Esophagus muscularis mucosa (tissue), 4 donors: ENCODE data around the gene TSC1. TPM values are rescaled to one million over a fixed set of nuclear protein-coding genes. Genes with fewer than 3 reads are reported as not detected.
A peak's percentile ranks its signal among the peaks of the same experiment; 100 is the strongest.

ENCODE experiments used
- DNase-seq: peaks from one replicate; pipeline ENCODE4 v3.0.0-alpha.2; 2017; ENCODE audit errors: extremely low spot score
- H3K27ac ChIP-seq, 4 donors: fragments of 200-600 bp; sonication (generic); replicated peaks in 1 of 4; 1 replicate in 3 of 4; 2 replicates in 1 of 4; pipeline ENCODE4 v1.5.1; 2016 to 2019; ENCODE audit warnings: mild to moderate bottlenecking in 1 of 4
- H3K27me3 ChIP-seq, 4 donors: fragments of 200-600 bp; sonication (generic); one replicate each; pipeline versions ENCODE4 v1.5.1 to v1.6.0; 2016 to 2019
- H3K36me3 ChIP-seq, 4 donors: fragments of 200-600 bp; sonication (generic); one replicate each; pipeline ENCODE4 v1.5.1; 2016 to 2019
- H3K4me1 ChIP-seq, 4 donors: fragments of 200-600 bp; sonication (generic); one replicate each; pipeline ENCODE4 v1.5.1; 2016 to 2019
- H3K4me3 ChIP-seq, 4 donors: fragments of 200-600 bp; sonication (generic); 1 replicate in 2 of 4; 2 replicates in 2 of 4; pipeline ENCODE4 v1.5.1; 2016 to 2019; ENCODE audit warnings: mild to moderate bottlenecking in 4 of 4, moderate library complexity in 1 of 4
- H3K9me3 ChIP-seq, 4 donors: fragments of 200-600 bp; sonication (generic); 1 replicate in 3 of 4; 2 replicates in 1 of 4; pipeline ENCODE4 v1.5.1; 2016 to 2019
- CTCF ChIP-seq, 3 experiments: fragments of 200-600 bp in 2 of 3; fragments of 450-650 bp in 1 of 3; sonication (generic) in 2 of 3; IDR thresholded peaks; one replicate each; pipeline ENCODE4 v1.5.1; 2017 to 2019; ENCODE audit warnings: antibody characterized with exemption in 3 of 3, mild to moderate bottlenecking in 2 of 3, moderate library complexity in 1 of 3
- EP300 ChIP-seq: sonication (generic); formaldehyde crosslinking; IDR thresholded peaks from one replicate; pipeline ENCODE4 v1.6.1; 2017; ENCODE audit warnings: antibody characterized with exemption
- POLR2A ChIP-seq: fragments of 450-650 bp; IDR thresholded peaks from one replicate; pipeline ENCODE4 v1.6.1; 2017; ENCODE audit warnings: antibody characterized with exemption, moderate library complexity, mild to moderate bottlenecking, low read depth
- POLR2AphosphoS5 ChIP-seq, 2 donors: sonication (generic); formaldehyde crosslinking; IDR thresholded peaks; one replicate each; pipeline ENCODE4 v1.6.1; 2017; ENCODE audit warnings: antibody characterized with exemption in 2 of 2
- WGBS: methylation state at CpG from one replicate; pipeline ENCODE4 v1.1.5; 2018; 5-methylcytosine and 5-hydroxymethylcytosine counted together
- intact Hi-C: fragments of 100-400 bp; cut with DNase I; formaldehyde crosslinking; loops from one replicate; pipeline ENCODE4 v1.15.1; 2023
- total RNA-seq, 4 donors: library from RNA; depleted of rRNA; stranded (reverse); fragments of >200 nt; gene quantifications; one replicate each; pipeline versions ENCODE4 v1.1.0 to v1.2.1, GENCODE V29; 2016

The TSC1 gene
- total RNA-seq, 4 donors from 2014 or later, result 25.0 to 36.9 (median 30.6) TPM

DNA sequence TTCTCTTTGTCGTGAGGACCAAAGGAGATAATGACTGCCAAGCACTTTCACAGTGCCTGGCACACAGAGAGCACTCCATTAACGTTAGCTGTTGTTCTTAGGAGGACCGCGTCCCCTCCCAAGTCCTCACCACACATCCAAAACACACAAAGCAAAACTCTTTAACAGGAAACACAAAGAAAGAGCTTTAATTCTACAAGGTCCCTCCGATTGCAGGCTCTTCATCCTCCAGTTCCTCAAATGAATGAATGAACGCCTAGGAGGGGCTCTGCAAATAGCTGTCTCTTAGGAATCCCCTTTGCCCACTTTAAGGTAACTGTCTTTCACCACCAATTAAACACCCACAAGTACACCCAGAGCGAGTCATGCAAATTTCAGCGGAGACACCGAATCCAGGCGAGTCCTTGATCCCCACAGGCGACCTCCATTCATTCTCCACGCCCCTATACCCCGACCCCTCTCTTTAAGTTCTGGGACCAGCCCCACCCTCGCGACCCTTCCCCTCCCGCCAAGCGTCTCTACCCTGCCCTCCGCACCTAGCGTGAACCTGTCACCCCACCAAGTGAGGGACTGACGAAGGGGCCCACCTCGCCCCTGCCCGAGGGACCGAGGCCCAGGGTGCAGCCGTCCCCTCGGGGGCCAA, 644 bp downstream of the TSC1 start:
- Histone ChIP-seq H3K27ac (peak overlapping the region; percentile 92 to 96 (median 94)), H3K4me1 (peaks cover 28 to 34% (median 31%) of the 10 kb centered on the region in 4 donors), H3K36me3 (no peaks in the 10 kb centered on the region), H3K4me3 (peak overlapping the region; percentile 88 to 99 (median 96)), H3K27me3 (no peaks in the 10 kb centered on the region), H3K9me3 (no peaks in the 10 kb centered on the region)
- no peak for DNase-seq
- no peak for TF ChIP-seq POLR2AphosphoS5 (IDR thresholded peaks at IDR 0.05)
- no peak for TF ChIP-seq EP300
- WGBS, result under 1% methylated on average over 25 of the region's 25 CpGs
- intact Hi-C loops, result loop anchor here (10.0 kb wide), 1 partner anchor 81 kb away; no protein-coding TSS in a partner anchor

GRCh38 chr9:132942541-132943182, 1.8 kb downstream of the TSC1 start:
- peak overlapping the region in 1 of 4 donors; percentile 88 for H3K4me3 ChIP-seq
- H3K27ac ChIP-seq, result no peak overlapping the region
- H3K36me3 ChIP-seq, result no peaks in the 10 kb centered on the region
- intact Hi-C loops, result loop anchor here (10.0 kb wide), 1 partner anchor 82 kb away; no protein-coding TSS in a partner anchor
- WGBS, result 42% methylated on average over 5 of the region's 5 CpGs
- TF ChIP-seq POLR2AphosphoS5 (IDR thresholded peaks at IDR 0.05), result no peak
- no peak for TF ChIP-seq EP300
- no peak for TF ChIP-seq POLR2A
- TF ChIP-seq CTCF (IDR thresholded peaks at IDR 0.05), result no peak
- peaks cover 28 to 34% (median 31%) of the 10 kb centered on the region in 4 donors for H3K4me1 ChIP-seq
- no peaks in the 10 kb centered on the region for H3K27me3 ChIP-seq
- H3K9me3 ChIP-seq, result no peaks in the 10 kb centered on the region
- no peak for DNase-seq

GRCh38 chr9:132939169-132939568, 5.2 kb downstream of the TSC1 start:
- no peak for DNase-seq
- H3K27ac ChIP-seq, result no peak overlapping the region
- no peak for TF ChIP-seq EP300
- no peak for TF ChIP-seq POLR2AphosphoS5 (IDR thresholded peaks at IDR 0.05)
- TF ChIP-seq CTCF (IDR thresholded peaks at IDR 0.05), result no peak
- no peaks in the 10 kb centered on the region for H3K27me3 ChIP-seq
- WGBS, result 81% methylated on average over 1 of the region's 1 CpG
- H3K36me3 ChIP-seq, result peaks cover 0 to 9% (median 7%) of the 10 kb centered on the region in 4 donors
- H3K9me3 ChIP-seq, result no peaks in the 10 kb centered on the region
- peaks cover 17 to 31% (median 24%) of the 10 kb centered on the region in 4 donors for H3K4me1 ChIP-seq
- no peak overlapping the region for H3K4me3 ChIP-seq
- intact Hi-C loops, result no loop called here

GRCh38 chr9:132937463-132937901, 6.9 kb downstream of the TSC1 start:
- WGBS, result 89% methylated on average over 7 of the region's 7 CpGs
- peaks cover 2 to 15% (median 10%) of the 10 kb centered on the region in 4 donors for H3K4me1 ChIP-seq
- no peak for DNase-seq

More at GRCh38 chr9:132937463-132937901, 6.9 kb downstream of the TSC1 start:
- Histone ChIP-seq H3K27me3 (no peaks in the 10 kb centered on the region), H3K9me3 (no peaks in the 10 kb centered on the region), H3K4me3 (no peak overlapping the region), H3K27ac (no peak overlapping the region), H3K36me3 (peaks cover 0 to 22% (median 15%) of the 10 kb centered on the region in 4 donors)
- intact Hi-C loops, result no loop called here
- TF ChIP-seq EP300 (no peak), POLR2AphosphoS5 (IDR thresholded peaks at IDR 0.05) (no peak), CTCF (IDR thresholded peaks at IDR 0.05) (no peak), POLR2A (no peak)
